K562 (cell line): Measurements from ENCODE around the gene SLC10A1. TPM values are rescaled to one million over a fixed set of nuclear protein-coding genes. Genes with fewer than 3 reads are reported as not detected.

ENCODE experiments used
- ATAC-seq: fragments of 200-7000 bp; cut with Tn5 transposase; 3 replicates; pipeline ENCODE4 v1.9.1; 2020; ENCODE audit warnings: moderate library complexity
- BruUV-seq: library from RNA; stranded (reverse); fragments of 400-500 nt; replicated peaks from 2 replicates; lab custom pipeline; 2021; lab: Mats Ljungman, UMichigan
- CTCF ChIA-PET: fragments of 300-600 bp; formaldehyde crosslinking; extraction: SDS; loops from one replicate; lab custom pipeline; 2021; ENCODE audit warnings: low intra/inter-chr PET ratio; lab: Yijun Ruan, JAX
- POLR2A ChIA-PET: fragments of 300-600, 350-650 bp; sonication (Branson Sonifier 250); formaldehyde crosslinking; extraction: SDS; loops from one replicate; lab custom pipeline; 2021; ENCODE audit warnings: antibody characterized with exemption, inconsistent platforms; lab: Yijun Ruan, JAX
- DNase-seq, 4 experiments: peaks; one replicate each; pipeline versions ENCODE4 v3.0.0 to v3.0.0-alpha.2; 2011 to 2018; ENCODE audit warnings: low spot score in 3 of 4, mixed read lengths in 3 of 4; ENCODE audit errors: extremely low read depth in 1 of 4
- FAIRE-seq: peaks from 2 replicates; lab custom pipeline; 2011; peaks lifted over from hg19 to GRCh38; lab: Jason Lieb, UNC
- H2AFZ ChIP-seq: 2 replicates; pipeline ENCODE4 v1.6.0; 2011; ENCODE audit warnings: low read depth, low read length, control low read depth, inconsistent platforms
- H3K27ac ChIP-seq: fragments of 200-600 bp; 3 replicates; pipeline ENCODE4 v1.8.0; 2011; ENCODE audit warnings: low read depth, mild to moderate bottlenecking, control low read depth, inconsistent platforms, low read length, moderate library complexity, mixed read lengths; ENCODE audit errors: extremely low read depth
- H3K27me3 ChIP-seq, 2 experiments: fragments of 300-600 bp in 1 of 2; 2 replicates in 1 of 2; 3 replicates in 1 of 2; pipeline versions ENCODE4 v1.6.0 to v1.8.0; 2011; ENCODE audit warnings: inconsistent platforms in 2 of 2, low read length in 2 of 2, mild to moderate bottlenecking in 1 of 2, mixed read lengths in 1 of 2, moderate library complexity in 1 of 2; ENCODE audit not compliant: control insufficient read depth in 2 of 2, insufficient read depth in 2 of 2
- H3K36me3 ChIP-seq: fragments of 300-600 bp; 3 replicates; pipeline ENCODE4 v1.8.0; 2011; ENCODE audit warnings: mild to moderate bottlenecking, low read length, inconsistent platforms; ENCODE audit not compliant: control insufficient read depth, insufficient read depth
- H3K4me1 ChIP-seq, 2 experiments: fragments of 200-600 bp in 1 of 2; replicated peaks in 1 of 2; 2 replicates in 1 of 2; 3 replicates in 1 of 2; pipeline versions ENCODE4 v1.5.1 to v1.8.0; 2011; ENCODE audit warnings: inconsistent platforms in 2 of 2, low read length in 2 of 2, mild to moderate bottlenecking in 1 of 2, mixed read lengths in 1 of 2, moderate library complexity in 1 of 2; ENCODE audit not compliant: control insufficient read depth in 2 of 2, insufficient read depth in 2 of 2
- H3K4me2 ChIP-seq: 2 replicates; pipeline ENCODE4 v1.6.1; 2011; ENCODE audit warnings: low read length, control low read depth, inconsistent platforms, mixed read lengths; ENCODE audit not compliant: insufficient read depth
- H3K4me3 ChIP-seq: fragments of 200-600 bp; sonication (generic), shearing (Covaris generic); 2 replicates; pipeline ENCODE4 v1.5.1; 2016; ENCODE audit warnings: control low read depth, inconsistent platforms
- H3K79me2 ChIP-seq: fragments of 200-600 bp; 3 replicates; pipeline ENCODE4 v1.8.0; 2011; ENCODE audit warnings: low read length, inconsistent platforms; ENCODE audit not compliant: control insufficient read depth, insufficient read depth
- H3K9ac ChIP-seq, 2 experiments: 2 replicates each; pipeline versions ENCODE4 v1.6.0 to v1.6.1; 2011; ENCODE audit warnings: low read depth in 2 of 2, low read length in 2 of 2, control low read depth in 1 of 2, inconsistent platforms in 1 of 2, mild to moderate bottlenecking in 1 of 2, mixed read lengths in 1 of 2; ENCODE audit not compliant: insufficient read depth in 1 of 2
- H3K9me1 ChIP-seq: one replicate; pipeline ENCODE4 v1.6.0; 2011; ENCODE audit warnings: inconsistent platforms, mild to moderate bottlenecking, low read length, moderate library complexity; ENCODE audit not compliant: control insufficient read depth, insufficient read depth
- H3K9me3 ChIP-seq: replicated peaks from 2 replicates; pipeline ENCODE4 v1.5.1; 2011; ENCODE audit warnings: low read depth, low read length, inconsistent platforms; ENCODE audit not compliant: control insufficient read depth, insufficient read depth
- H4K20me1 ChIP-seq: replicated peaks from 2 replicates; pipeline ENCODE4 v1.6.1; 2011; ENCODE audit warnings: low read length, inconsistent platforms, mixed read lengths; ENCODE audit not compliant: control insufficient read depth, insufficient read depth
- BCOR ChIP-seq: fragments of 450-650 bp; IDR thresholded peaks from 2 replicates; pipeline ENCODE4 v1.6.1; 2016
- HMG20B ChIP-seq: fragments of 250-450 bp; sonication (Bioruptor Pico); IDR thresholded peaks from 2 replicates; pipeline ENCODE4 v1.5.0; 2021; ENCODE audit warnings: mild to moderate bottlenecking
- SMAD2 ChIP-seq: fragments of 150-350 bp; IDR thresholded peaks from 2 replicates; pipeline ENCODE4 v1.6.1; 2014; ENCODE audit warnings: low read depth, mild to moderate bottlenecking, low read length
- ZBTB9 ChIP-seq: fragments of 450-650 bp; formaldehyde crosslinking; IDR thresholded peaks from 2 replicates; pipeline ENCODE4 v1.4.0; 2020; ENCODE audit warnings: mild to moderate bottlenecking, moderate library complexity
- ZNF696 ChIP-seq: fragments of 250-450 bp; sonication (Bioruptor Pico); conservative IDR thresholded peaks from 2 replicates; pipeline ENCODE4 v1.4.0; 2020; ENCODE audit warnings: mild to moderate bottlenecking, moderate library complexity
- ZNF766 ChIP-seq: fragments of 200-800 bp; sonication (Bioruptor generic); conservative IDR thresholded peaks from 2 replicates; pipeline ENCODE4 v1.6.1; 2016; ENCODE audit warnings: missing genetic modification characterization, missing compliant biosample characterization
- WGBS: fragments of 100-300 bp; shearing (Covaris generic); methylation state at CpG from one replicate; pipeline ENCODE4 v1.1.6; 2016; ENCODE audit warnings: low coverage, mixed read lengths; ENCODE audit not compliant: insufficient coverage; ENCODE audit errors: missing lambda C conversion rate; 5-methylcytosine and 5-hydroxymethylcytosine counted together
- in situ Hi-C: fragments of 300-500 bp; cut with MboI; formaldehyde crosslinking; loops from 4 replicates; pipeline ENCODE4 v1.15.0; 2018; ENCODE audit warnings: inconsistent platforms, mixed read lengths
- intact Hi-C: fragments of 100-400 bp; cut with micrococcal nuclease; formaldehyde crosslinking; loops from 2 replicates; pipeline ENCODE4 v1.14.2; 2022
- polyA plus RNA-seq, 8 experiments: library from polyadenylated mRNA; depleted of rRNA in 4 of 8; stranded (reverse) in 5 of 8; unstranded in 3 of 8; fragments of >200 nt; fragmentation: Nextera tagmentation in 2 of 8; fragmentation: Illumina TruSeq in 1 of 8; extraction: Ambion mirVana in 2 of 8; extraction: Trizol in 1 of 8; gene quantifications; 2 replicates each; pipeline versions ENCODE4 v1.2.1 to v1.2.3, GENCODE V29; 2011 to 2014; ENCODE audit warnings: inconsistent platforms in 1 of 8, missing spikeins in 1 of 8
- total RNA-seq, 7 experiments: library from RNA; depleted of rRNA in 6 of 7; stranded (reverse); fragments of >200 nt in 6 of 7; fragmentation: Illumina TruSeq in 2 of 7; extraction: Trizol in 2 of 7; gene quantifications; 2 replicates each; pipeline versions ENCODE4 v1.2.1 to v1.2.3, GENCODE V29; 2011 to 2021; ENCODE audit warnings: low replicate concordance in 1 of 7
- TF ChIP-seq, protein P1 (sequence below): fragments of 150-350 bp; IDR thresholded peaks from 2 replicates; pipeline ENCODE4 v1.6.1; 2014; ENCODE audit warnings: low read depth, mild to moderate bottlenecking, low read length, borderline replicate concordance

SLC10A1 gene
- total and polyA plus RNA-seq, 9 of the 15 experiments (the other 6 are each of a cell fraction or from before 2014, with no cell fraction given) = not detected

DNA sequence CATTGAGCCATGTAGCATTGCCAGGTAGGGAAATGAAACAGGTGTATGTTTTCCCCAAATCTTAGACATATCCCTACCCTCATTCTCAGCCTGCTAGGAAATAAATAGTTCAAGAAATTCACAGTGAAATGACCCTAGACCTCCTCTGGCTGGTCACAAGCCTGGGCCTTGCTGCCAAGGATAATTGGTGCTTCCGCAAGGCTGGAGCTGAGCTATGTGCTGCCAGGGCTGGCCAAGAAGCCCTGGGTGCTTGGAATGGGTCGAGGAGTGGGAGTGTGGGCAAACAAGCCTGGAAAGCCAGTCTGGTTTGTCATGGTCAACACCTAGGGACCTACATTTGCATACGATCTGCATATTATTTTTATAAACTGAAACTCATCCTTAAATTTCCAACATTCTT is 31.3 kb upstream of the SLC10A1 start:
- in situ Hi-C loops (no loop called here), intact Hi-C loops (no loop called here)

More for the DNA sequence above, 31.3 kb upstream of the SLC10A1 start:
- CTCF ChIA-PET = no interaction called here
- no peak for FAIRE-seq
- no peaks in the 10 kb centered on the region for H3K4me1 ChIP-seq
- no peak overlapping the region for H3K4me3 ChIP-seq
- ATAC-seq = no peak
- no peaks in the 10 kb centered on the region for H3K36me3 ChIP-seq
- no peak overlapping the region for H3K27ac ChIP-seq
- H2AFZ ChIP-seq = no peak overlapping the region
- POLR2A ChIA-PET = no interaction called here
- no peaks in the 10 kb centered on the region for H3K9me3 ChIP-seq
- DNase-seq = no peak
- H4K20me1 ChIP-seq = no peaks in the 10 kb centered on the region
- no peak overlapping the region for H3K9ac ChIP-seq
- no peaks in the 10 kb centered on the region for H3K9me1 ChIP-seq
- BruUV-seq = no TSS peak
- H3K27me3 ChIP-seq = peaks cover 0 to 6% of the 10 kb centered on the region in 2 experiments; a peak in 2 of 5 replicates
- TF ChIP-seq, protein P1, sequence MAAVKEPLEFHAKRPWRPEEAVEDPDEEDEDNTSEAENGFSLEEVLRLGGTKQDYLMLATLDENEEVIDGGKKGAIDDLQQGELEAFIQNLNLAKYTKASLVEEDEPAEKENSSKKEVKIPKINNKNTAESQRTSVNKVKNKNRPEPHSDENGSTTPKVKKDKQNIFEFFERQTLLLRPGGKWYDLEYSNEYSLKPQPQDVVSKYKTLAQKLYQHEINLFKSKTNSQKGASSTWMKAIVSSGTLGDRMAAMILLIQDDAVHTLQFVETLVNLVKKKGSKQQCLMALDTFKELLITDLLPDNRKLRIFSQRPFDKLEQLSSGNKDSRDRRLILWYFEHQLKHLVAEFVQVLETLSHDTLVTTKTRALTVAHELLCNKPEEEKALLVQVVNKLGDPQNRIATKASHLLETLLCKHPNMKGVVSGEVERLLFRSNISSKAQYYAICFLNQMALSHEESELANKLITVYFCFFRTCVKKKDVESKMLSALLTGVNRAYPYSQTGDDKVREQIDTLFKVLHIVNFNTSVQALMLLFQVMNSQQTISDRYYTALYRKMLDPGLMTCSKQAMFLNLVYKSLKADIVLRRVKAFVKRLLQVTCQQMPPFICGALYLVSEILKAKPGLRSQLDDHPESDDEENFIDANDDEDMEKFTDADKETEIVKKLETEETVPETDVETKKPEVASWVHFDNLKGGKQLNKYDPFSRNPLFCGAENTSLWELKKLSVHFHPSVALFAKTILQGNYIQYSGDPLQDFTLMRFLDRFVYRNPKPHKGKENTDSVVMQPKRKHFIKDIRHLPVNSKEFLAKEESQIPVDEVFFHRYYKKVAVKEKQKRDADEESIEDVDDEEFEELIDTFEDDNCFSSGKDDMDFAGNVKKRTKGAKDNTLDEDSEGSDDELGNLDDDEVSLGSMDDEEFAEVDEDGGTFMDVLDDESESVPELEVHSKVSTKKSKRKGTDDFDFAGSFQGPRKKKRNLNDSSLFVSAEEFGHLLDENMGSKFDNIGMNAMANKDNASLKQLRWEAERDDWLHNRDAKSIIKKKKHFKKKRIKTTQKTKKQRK = no peak
- TF ChIP-seq HMG20B (CRISPR knock-in tag) (no peak), BCOR (no peak), ZNF696 (CRISPR knock-in tag) (no peak), ZNF766 (CRISPR knock-in tag) (no peak), ZBTB9 (CRISPR knock-in tag) (no peak), SMAD2 (no peak)
- no peak overlapping the region for H3K4me2 ChIP-seq
- H3K79me2 ChIP-seq = no peaks in the 10 kb centered on the region
- WGBS = 22% methylated on average over 3 of the region's 3 CpGs
